Spleen (tissue), 7 donors: ENCODE measurements around the gene FBN1.

Experiments used
- CTCF ChIP-seq, 11 experiments: fragments of 200-600 bp in 7 of 11; fragments of 450-650 bp in 4 of 11; sonication (generic) in 4 of 11; IDR thresholded peaks in 8 of 11; conservative IDR thresholded peaks in 3 of 11; 1 replicate in 7 of 11; 2 replicates in 4 of 11; pipeline versions ENCODE4 v1.4.0 to v1.8.0; 2016 to 2021; ENCODE audit warnings: antibody characterized with exemption in 11 of 11, inconsistent platforms in 4 of 11, mild to moderate bottlenecking in 1 of 11
- POLR2A ChIP-seq, 3 donors: fragments of 450-650 bp; IDR thresholded peaks; one replicate each; pipeline ENCODE4 v1.5.1; 2017; ENCODE audit warnings: antibody characterized with exemption in 3 of 3, mild to moderate bottlenecking in 1 of 3
- POLR2AphosphoS5 ChIP-seq, 3 donors: sonication (generic); formaldehyde crosslinking; IDR thresholded peaks; one replicate each; pipeline ENCODE4 v1.5.1; 2017; ENCODE audit warnings: antibody characterized with exemption in 3 of 3
- donor health status: DM: no; HTN: no; CAD: no; lungs with moderate emphysema.
- donor health status: DM: no; HTN: no; CAD: no.
- donor health status: DM: no; HTN: no; CAD: no.

GRCh38 chr15:48371550-48371949 lies 274.0 kb downstream of the FBN1 start:
- TF ChIP-seq CTCF (IDR thresholded peaks at IDR 0.05 in 8 of 11, conservative IDR thresholded peaks at IDR 0.05 in 3 of 11) (no peak), POLR2A (IDR thresholded peaks at IDR 0.05) (no peak), POLR2AphosphoS5 (IDR thresholded peaks at IDR 0.05) (no peak)
